ENCODE results near the gene MEN1.
A peak's percentile ranks its signal among the peaks of the same experiment; 100 is the strongest.
"Not testable (repeated sequence)": the region's sequence is repeated elsewhere in the genome, so short reads cannot be mapped to it uniquely, and the experiment has no call there.

The MEN1 gene

GRCh38 chr11:64831411-64831891, 21.1 kb upstream of the MEN1 start:
- DNase-seq = no peak

- no peak for DNase-seq
These were observed 19.3 kb upstream of the MEN1 start for GRCh38 chr11:64829536-64830251.

GRCh38 chr11:64827451-64827839, 17.1 kb upstream of the MEN1 start:
- no peak for DNase-seq

GRCh38 chr11:64826578-64827450, 16.5 kb upstream of the MEN1 start:
- no peak for DNase-seq

GRCh38 chr11:64826062-64826461, 15.7 kb upstream of the MEN1 start:
- no peak for DNase-seq

GRCh38 chr11:64823568-64824119, 13.3 kb upstream of the MEN1 start:
- no peak for DNase-seq

- DNase-seq = no peak
These were observed 7.1 kb upstream of the MEN1 start for GRCh38 chr11:64817476-64817875.

GRCh38 chr11:64815433-64815832, 5.1 kb upstream of the MEN1 start:
- not testable (repeated sequence) for DNase-seq

- DNase-seq = no peak
These were observed 4.4 kb upstream of the MEN1 start for GRCh38 chr11:64814712-64815187.

GRCh38 chr11:64813826-64814225, 3.5 kb upstream of the MEN1 start:
- DNase-seq = no peak

GRCh38 chr11:64810891-64811272, 531 bp upstream of the MEN1 start:
- peak; percentile 4 for DNase-seq

GRCh38 chr11:64809781-64810241, 540 bp downstream of the MEN1 start:
- DNase-seq = no peak

- no peak for DNase-seq
These were observed 4.9 kb downstream of the MEN1 start for GRCh38 chr11:64805481-64805880.

GRCh38 chr11:64804346-64805210, 5.8 kb downstream of the MEN1 start:
- DNase-seq = no peak

GRCh38 chr11:64803846-64804345, 6.5 kb downstream of the MEN1 start:
- no peak for DNase-seq

GRCh38 chr11:64803158-64803845, 7.0 kb downstream of the MEN1 start, which contains the start of gene MAP4K2:
Gene MAP4K2, minus strand, starts transcription at chr11:64803214. Its CDS starts 65 bp downstream, at chr11:64803149.
- peak; percentile 82 for DNase-seq

GRCh38 chr11:64802370-64803157, 7.8 kb downstream of the MEN1 start:
- DNase-seq = no peak

- DNase-seq = no peak
These were observed 8.6 kb downstream of the MEN1 start for GRCh38 chr11:64801561-64802369.

GRCh38 chr11:64801158-64801464, 9.2 kb downstream of the MEN1 start:
- DNase-seq = no peak

Data from fibroblast of upper back skin (primary cell).